Measurements from ENCODE around the gene PLOD1.

The PLOD1 gene

GRCh38 chr1:11979851-11980675 lies 45.5 kb downstream of the PLOD1 start, which contains the start of gene MFN2:
Gene MFN2 (plus strand): TSS chr1:11980444. CDS start chr1:11989169, 8,725 bp downstream.
- peak; percentile 98 for DNase-seq

GRCh38 chr1:11980676-11980972 lies 46.1 kb downstream of the PLOD1 start:
- no peak for DNase-seq

GRCh38 chr1:11981378-11982009 lies 47.0 kb downstream of the PLOD1 start:
- no peak for DNase-seq

GRCh38 chr1:11982010-11982392 lies 47.5 kb downstream of the PLOD1 start:
- no peak for DNase-seq

GRCh38 chr1:11984121-11984520 lies 49.6 kb downstream of the PLOD1 start:
- DNase-seq: no peak

GRCh38 chr1:11984576-11984975 lies 50.1 kb downstream of the PLOD1 start:
- no peak for DNase-seq

GRCh38 chr1:11985171-11985570 lies 50.7 kb downstream of the PLOD1 start:
- no peak for DNase-seq

- DNase-seq: no peak
Measured at GRCh38 chr1:11985851-11986250, 51.3 kb downstream of the PLOD1 start.

GRCh38 chr1:11989669-11990068 lies 55.2 kb downstream of the PLOD1 start:
- no peak for DNase-seq

- DNase-seq: no peak
Measured at GRCh38 chr1:11990303-11991032, 56.0 kb downstream of the PLOD1 start.

- DNase-seq: no peak
Measured at GRCh38 chr1:11991969-11992676, 57.6 kb downstream of the PLOD1 start.

GRCh38 chr1:11997081-11997850 lies 62.7 kb downstream of the PLOD1 start:
- no peak for DNase-seq

GRCh38 chr1:11998636-11999035 lies 64.1 kb downstream of the PLOD1 start:
- no peak for DNase-seq

GRCh38 chr1:11999236-11999635 lies 64.7 kb downstream of the PLOD1 start:
- DNase-seq: no peak

GRCh38 chr1:12001249-12001917 lies 66.9 kb downstream of the PLOD1 start:
- DNase-seq: no peak

GRCh38 chr1:12001996-12002493 lies 67.5 kb downstream of the PLOD1 start:
- no peak for DNase-seq

- no peak for DNase-seq
Measured at GRCh38 chr1:12003762-12004161, 69.2 kb downstream of the PLOD1 start.

GRCh38 chr1:12005488-12006166 lies 71.1 kb downstream of the PLOD1 start:
- no peak for DNase-seq

GRCh38 chr1:12006167-12006921 lies 71.8 kb downstream of the PLOD1 start:
- DNase-seq: no peak

GRCh38 chr1:12007204-12007603 lies 72.7 kb downstream of the PLOD1 start:
- no peak for DNase-seq

Data from NCI-H1105 treated with DMSO at 0.1 percent for 48 hours (cell line).